NT2/D1 (cell line): ENCODE results near the gene OR51E1.

Source experiments
- DNase-seq: peaks from one replicate; pipeline ENCODE4 v3.0.0-alpha.2; 2011; ENCODE audit warnings: low read depth, low spot score
- H3K27me3 ChIP-seq: 2 replicates; pipeline ENCODE4 v1.6.0; 2011; ENCODE audit warnings: mild to moderate bottlenecking; ENCODE audit not compliant: insufficient read length, insufficient read depth
- H3K36me3 ChIP-seq: 2 replicates; pipeline ENCODE4 v1.6.1; 2011; ENCODE audit warnings: mild to moderate bottlenecking, low read length, mixed read lengths; ENCODE audit not compliant: insufficient read depth, insufficient read length
- H3K4me1 ChIP-seq: 2 replicates; pipeline ENCODE4 v1.5.1; 2011; ENCODE audit not compliant: insufficient read depth, insufficient read length
- H3K4me3 ChIP-seq: 2 replicates; pipeline ENCODE4 v1.5.1; 2011; ENCODE audit warnings: low read depth; ENCODE audit not compliant: insufficient read length
- H3K9ac ChIP-seq: 2 replicates; pipeline ENCODE4 v1.6.0; 2011; ENCODE audit warnings: low read depth; ENCODE audit not compliant: insufficient read length
- H3K9me3 ChIP-seq: 2 replicates; pipeline ENCODE4 v1.5.1; 2011; ENCODE audit warnings: mild to moderate bottlenecking, low read length; ENCODE audit not compliant: insufficient read depth
- SUZ12 ChIP-seq: IDR thresholded peaks from 2 replicates; pipeline ENCODE4 v1.6.1; 2011; ENCODE audit not compliant: insufficient read length, insufficient read depth; ENCODE audit errors: extremely low read depth
- YY1 ChIP-seq: IDR thresholded peaks from 2 replicates; pipeline ENCODE4 v1.6.1; 2011; ENCODE audit not compliant: insufficient read length, insufficient read depth
- ZNF274 ChIP-seq: IDR thresholded peaks from 2 replicates; pipeline ENCODE4 v1.6.1; 2011; ENCODE audit warnings: mild to moderate bottlenecking, low read depth, low read length

The OR51E1 gene

GRCh38 chr11:4641501-4641900, 2.3 kb upstream of the OR51E1 start:
- TF ChIP-seq ZNF274: no peak
- TF ChIP-seq YY1: no peak
- no peak for TF ChIP-seq SUZ12
- H3K27me3 ChIP-seq: peaks cover 8% of the 10 kb centered on the region
- no peaks in the 10 kb centered on the region for H3K9me3 ChIP-seq
- no peak for DNase-seq
- no peak overlapping the region for H3K4me3 ChIP-seq
- no peak overlapping the region for H3K9ac ChIP-seq
- H3K36me3 ChIP-seq: no peaks in the 10 kb centered on the region
- H3K4me1 ChIP-seq: peaks cover 2% of the 10 kb centered on the region

DNA sequence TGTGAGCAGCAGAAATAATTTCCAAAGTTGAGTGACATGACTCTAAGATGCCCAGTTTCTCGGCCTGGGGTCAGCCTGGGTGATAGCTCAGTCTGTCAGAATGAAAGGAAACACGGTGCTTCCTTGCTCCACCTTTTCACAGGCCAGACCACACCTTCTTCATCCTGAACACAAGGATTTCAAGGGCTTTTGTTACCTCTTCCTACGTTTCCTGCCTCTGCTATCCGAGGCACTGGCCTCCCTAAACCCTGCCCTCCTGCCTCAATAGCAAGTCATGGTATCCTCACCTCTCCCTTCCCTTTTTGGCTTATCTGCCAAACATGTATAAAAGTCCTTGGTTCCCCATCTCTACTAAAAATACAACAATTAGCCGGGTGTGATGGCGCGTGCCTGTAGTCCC, 1.7 kb upstream of the OR51E1 start:
- H3K27me3 ChIP-seq: peaks cover 6% of the 10 kb centered on the region
- H3K36me3 ChIP-seq: no peaks in the 10 kb centered on the region
- peaks cover 2% of the 10 kb centered on the region for H3K4me1 ChIP-seq
- H3K9me3 ChIP-seq: no peaks in the 10 kb centered on the region
- no peak for TF ChIP-seq ZNF274
- TF ChIP-seq SUZ12: no peak
- TF ChIP-seq YY1: no peak
- no peak overlapping the region for H3K9ac ChIP-seq
- DNase-seq: no peak
- no peak overlapping the region for H3K4me3 ChIP-seq

DNA sequence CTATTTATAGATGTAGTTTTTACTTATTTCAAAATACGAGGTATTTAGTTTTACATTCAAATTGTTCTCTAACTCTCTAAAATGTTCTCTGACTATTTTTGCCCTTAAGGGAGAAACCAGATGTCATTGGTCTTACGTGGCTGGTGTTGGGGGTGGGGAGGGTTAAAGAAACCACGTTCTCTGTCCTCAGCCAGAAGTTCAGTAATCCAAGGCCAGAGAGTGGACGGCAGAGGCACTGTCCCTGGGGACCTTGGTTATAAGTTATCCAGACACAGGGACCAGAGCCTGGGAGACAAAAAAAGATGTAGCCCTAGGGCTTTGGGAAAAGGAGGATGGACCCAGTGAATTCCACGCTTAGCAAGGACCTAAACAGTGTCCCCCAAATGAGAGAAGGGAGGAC, 706 bp upstream of the OR51E1 start:
- Histone ChIP-seq H3K4me1 (no peaks in the 10 kb centered on the region), H3K36me3 (no peaks in the 10 kb centered on the region), H3K9ac (no peak overlapping the region), H3K27me3 (no peaks in the 10 kb centered on the region), H3K4me3 (no peak overlapping the region), H3K9me3 (no peaks in the 10 kb centered on the region)
- TF ChIP-seq ZNF274 (no peak), SUZ12 (no peak), YY1 (no peak)
- DNase-seq: no peak

DNA sequence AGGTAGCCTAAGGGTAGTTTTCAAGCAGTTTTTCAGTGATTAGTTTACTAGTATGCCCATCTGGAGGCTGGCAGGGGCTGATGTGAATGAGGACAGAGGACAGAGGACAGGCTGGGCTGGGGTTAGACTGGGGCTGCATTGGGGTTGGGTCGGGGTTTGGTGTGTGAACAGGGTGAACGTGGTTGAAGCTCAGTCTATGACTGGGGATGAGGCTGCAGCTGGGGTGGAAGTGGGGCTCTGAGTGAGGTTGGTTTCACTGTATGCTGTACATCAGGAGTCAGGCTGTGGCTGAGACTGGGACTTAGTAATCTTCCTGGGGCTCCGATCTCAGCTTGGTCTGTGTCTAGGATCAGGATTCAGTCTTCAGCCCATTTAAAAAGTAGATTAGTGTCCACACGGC, 451 bp downstream of the OR51E1 start:
- Histone ChIP-seq H3K36me3 (no peaks in the 10 kb centered on the region), H3K9ac (no peak overlapping the region), H3K9me3 (no peaks in the 10 kb centered on the region), H3K27me3 (no peaks in the 10 kb centered on the region), H3K4me3 (no peak overlapping the region), H3K4me1 (no peaks in the 10 kb centered on the region)
- TF ChIP-seq ZNF274 (no peak), SUZ12 (no peak), YY1 (no peak)
- no peak for DNase-seq

GRCh38 chr11:4645974-4646373, 2.2 kb downstream of the OR51E1 start:
- H3K9ac ChIP-seq: no peak overlapping the region
- no peaks in the 10 kb centered on the region for H3K9me3 ChIP-seq
- no peak overlapping the region for H3K4me3 ChIP-seq
- no peak for DNase-seq
- no peaks in the 10 kb centered on the region for H3K36me3 ChIP-seq
- TF ChIP-seq SUZ12: no peak
- TF ChIP-seq YY1: no peak
- no peak for TF ChIP-seq ZNF274
- H3K4me1 ChIP-seq: no peaks in the 10 kb centered on the region
- H3K27me3 ChIP-seq: no peaks in the 10 kb centered on the region

- Histone ChIP-seq H3K4me1 (no peaks in the 10 kb centered on the region), H3K36me3 (no peaks in the 10 kb centered on the region), H3K27me3 (no peaks in the 10 kb centered on the region), H3K4me3 (no peak overlapping the region), H3K9ac (no peak overlapping the region), H3K9me3 (no peaks in the 10 kb centered on the region)
- TF ChIP-seq YY1 (no peak), SUZ12 (no peak), ZNF274 (no peak)
- no peak for DNase-seq
Observed at GRCh38 chr11:4647766-4648165, 4.0 kb downstream of the OR51E1 start.

DNA sequence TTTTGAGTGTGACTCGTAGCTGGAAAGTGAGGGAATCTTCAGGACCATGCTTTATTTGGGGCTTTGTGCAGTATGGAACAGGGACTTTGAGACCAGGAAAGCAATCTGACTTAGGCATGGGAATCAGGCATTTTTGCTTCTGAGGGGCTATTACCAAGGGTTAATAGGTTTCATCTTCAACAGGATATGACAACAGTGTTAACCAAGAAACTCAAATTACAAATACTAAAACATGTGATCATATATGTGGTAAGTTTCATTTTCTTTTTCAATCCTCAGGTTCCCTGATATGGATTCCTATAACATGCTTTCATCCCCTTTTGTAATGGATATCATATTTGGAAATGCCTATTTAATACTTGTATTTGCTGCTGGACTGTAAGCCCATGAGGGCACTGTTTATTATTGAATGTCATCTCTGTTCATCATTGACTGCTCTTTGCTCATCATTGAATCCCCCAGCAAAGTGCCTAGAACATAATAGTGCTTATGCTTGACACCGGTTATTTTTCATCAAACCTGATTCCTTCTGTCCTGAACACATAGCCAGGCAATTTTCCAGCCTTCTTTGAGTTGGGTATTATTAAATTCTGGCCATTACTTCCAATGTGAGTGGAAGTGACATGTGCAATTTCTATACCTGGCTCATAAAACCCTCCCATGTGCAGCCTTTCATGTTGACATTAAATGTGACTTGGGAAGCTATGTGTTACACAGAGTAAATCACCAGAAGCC, 11.0 kb downstream of the OR51E1 start:
- H3K36me3 ChIP-seq: no peaks in the 10 kb centered on the region
- TF ChIP-seq YY1 (no peak), SUZ12 (no peak), ZNF274 (no peak)
- no peaks in the 10 kb centered on the region for H3K27me3 ChIP-seq

More for the DNA sequence above, 11.0 kb downstream of the OR51E1 start:
- H3K9me3 ChIP-seq: no peaks in the 10 kb centered on the region
- no peak overlapping the region for H3K9ac ChIP-seq
- DNase-seq: no peak
- no peak overlapping the region for H3K4me3 ChIP-seq
- H3K4me1 ChIP-seq: no peaks in the 10 kb centered on the region
